NCI-H1930 (cell line): Measurements from ENCODE around the gene HYAL1.

Source experiments
- DNase-seq, 2 experiments: peaks; one replicate each; lab custom pipeline; 2025; lab: John Stamatoyannopoulos, UW

HYAL1 gene

DNA sequence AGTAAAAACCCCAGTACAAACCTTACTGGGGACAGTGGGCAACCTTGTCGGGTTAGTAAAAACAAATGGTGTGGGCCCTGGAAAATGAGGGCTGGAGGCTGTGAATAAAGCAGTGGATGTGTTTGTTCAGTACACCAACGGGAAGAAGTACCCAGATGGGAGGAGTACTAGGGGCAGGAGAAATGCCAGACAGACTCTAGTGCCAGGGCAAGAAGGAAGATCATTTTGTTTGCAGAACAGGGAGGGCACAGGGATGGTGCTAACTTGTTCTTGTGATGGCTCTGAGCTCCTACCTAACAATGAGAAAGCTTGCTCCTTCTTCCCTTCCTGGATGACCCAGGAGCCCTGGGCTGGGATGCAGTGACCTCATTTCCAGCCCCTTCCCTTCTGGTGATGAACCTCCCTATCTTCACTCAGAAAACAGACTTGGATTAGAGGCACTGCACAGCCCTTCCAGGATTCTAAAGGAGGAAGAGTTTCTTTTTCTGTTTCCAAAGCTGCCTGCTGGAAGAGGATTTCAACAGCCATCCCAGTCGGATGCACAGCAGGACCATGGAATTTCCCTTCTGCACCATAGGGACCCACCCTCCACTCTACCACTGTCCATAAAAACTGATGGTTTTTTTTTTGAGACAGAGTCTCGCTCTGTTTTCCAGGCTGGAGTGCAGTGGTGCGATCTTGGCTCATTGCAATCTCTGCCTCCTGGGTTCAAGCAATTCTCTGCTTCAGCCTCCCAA lies 31.1 kb upstream of the HYAL1 start:
- no peak for DNase-seq

DNA sequence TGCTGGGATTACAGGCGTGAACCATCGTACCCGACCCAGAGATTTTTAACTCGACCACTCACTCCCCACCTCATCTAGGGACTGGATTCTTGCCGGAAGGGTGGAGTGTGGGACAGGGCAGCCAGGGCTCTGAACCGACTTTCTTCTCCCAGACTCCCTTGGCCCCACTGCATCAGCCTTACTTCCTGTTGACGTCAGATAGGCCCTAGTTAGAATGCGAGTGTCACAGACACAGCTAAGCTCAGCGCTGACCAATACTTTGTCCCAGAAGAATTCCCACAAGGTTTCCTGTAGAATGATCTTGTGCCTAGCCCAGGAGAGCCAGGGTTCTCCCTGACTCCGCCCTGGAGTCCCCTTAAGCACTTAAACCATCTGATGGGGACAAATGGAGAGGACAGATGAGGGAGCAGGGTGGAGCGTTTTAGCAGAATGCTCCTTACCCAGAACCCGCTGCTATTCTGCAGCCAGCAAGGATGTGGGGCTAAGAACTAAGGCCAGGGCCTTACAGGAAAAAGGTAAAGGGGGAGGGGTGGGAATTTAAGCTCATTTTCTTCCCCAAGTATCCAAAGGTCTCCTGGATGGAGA lies 30.5 kb upstream of the HYAL1 start:
- no peak for DNase-seq

DNA sequence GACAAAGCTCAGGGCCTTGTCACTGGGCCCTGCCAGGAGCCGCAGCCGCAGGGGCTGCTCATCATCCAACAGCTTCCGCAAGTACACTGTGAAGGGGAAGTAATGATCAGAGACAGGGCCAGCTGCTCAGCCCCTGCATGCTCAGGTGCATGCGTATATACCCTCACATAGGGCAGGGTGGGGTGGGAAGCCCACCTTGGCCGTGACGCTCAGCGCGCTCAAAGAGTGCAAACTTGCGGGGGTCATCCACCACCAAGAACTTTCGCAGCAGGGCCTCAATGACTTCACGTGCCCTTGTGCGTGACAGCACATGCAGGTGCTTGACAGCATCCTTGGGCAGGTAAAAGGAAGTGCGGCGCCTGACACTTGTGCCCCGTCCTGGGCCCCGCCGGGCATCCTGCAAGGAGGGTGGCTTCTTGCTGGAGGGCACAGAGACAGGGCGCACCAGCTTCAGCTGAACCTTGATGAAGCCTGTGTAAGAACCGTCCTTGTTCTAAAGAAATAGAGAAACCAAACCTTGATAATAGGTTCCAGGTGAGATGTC lies 28.1 kb upstream of the HYAL1 start:
- no peak for DNase-seq

DNA sequence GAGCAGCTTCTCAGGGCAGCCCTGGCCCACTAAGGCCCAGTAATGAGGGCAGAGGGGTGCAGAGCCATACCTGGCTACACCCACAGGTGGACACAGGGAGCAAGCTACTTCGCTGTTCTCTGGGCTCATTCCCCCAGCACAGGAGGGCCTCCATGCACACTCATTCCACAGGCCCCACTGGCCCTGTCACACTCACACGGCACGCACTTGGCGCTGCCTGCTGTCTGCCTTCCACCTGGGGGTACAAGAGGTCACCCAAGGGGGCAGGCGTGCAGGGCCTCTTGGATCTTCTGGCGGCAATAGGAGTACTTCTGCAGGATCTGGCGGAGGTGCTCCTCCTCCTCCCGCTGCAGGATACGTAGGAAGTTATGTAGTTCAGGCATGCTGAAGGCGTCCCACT lies 27.0 kb upstream of the HYAL1 start:
- DNase-seq = no peak

DNA sequence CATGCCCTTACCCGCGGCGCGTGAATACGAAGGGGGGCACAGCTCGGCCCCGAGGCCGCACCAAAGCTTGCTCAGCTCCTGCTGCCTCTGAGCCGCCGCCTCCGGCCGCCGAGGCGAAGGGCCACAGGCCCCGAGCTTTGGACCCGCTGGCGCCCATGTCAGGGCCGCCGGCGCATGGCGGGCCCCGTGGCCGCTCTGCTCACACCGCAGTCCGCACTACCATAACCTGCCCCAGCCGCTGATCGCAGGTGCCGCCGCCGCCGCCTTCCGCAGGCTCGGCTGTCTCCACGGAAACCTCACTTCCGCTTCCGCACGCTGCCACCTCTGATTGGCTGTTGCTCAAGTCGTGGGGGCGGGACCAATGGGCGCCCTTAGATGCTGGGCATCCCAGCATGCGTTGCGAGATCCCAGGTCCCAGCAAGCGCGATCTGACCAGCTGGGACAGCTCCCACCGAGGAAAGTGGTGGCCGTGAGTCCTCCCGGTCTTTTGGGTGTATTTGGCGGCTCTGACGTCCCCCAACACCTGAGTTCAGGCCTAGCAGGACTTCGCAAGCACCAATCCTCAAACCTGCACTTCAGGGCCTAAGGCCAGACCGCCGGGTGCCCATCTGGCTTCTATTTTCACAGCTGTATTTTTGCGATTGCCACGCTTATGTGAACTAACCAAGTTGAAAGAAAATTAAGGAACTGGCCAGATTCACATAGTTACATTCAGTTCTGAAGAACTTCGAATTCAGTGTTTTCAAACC lies 24.7 kb upstream of the HYAL1 start, which contains the start of gene TUSC2:
Gene TUSC2, minus strand, starts transcription at position 281 of the 749 bp plus-strand sequence. Its CDS starts 124 bp downstream, at position 157.
- peak; percentile 90 for DNase-seq

DNA sequence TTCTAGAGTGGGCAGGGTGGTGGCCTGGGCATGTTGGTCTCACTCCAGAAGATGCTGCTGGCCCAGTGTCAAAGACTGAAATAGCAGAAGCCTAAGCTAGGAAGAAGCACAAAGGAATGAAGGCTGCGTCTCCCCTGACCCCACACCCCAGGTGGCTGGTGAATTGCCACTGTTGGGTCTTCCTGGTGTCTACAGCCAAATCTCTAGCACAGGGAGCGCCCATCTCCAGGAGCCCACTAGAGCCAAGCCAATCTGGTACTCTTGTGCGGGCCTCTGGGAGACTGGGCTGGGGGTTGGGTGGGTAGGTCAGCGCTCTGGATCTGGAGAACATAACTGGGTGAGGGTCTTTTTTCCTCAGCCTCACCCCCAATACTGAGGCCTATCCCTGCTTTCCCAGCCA lies 23.8 kb upstream of the HYAL1 start:
- no peak for DNase-seq

DNA sequence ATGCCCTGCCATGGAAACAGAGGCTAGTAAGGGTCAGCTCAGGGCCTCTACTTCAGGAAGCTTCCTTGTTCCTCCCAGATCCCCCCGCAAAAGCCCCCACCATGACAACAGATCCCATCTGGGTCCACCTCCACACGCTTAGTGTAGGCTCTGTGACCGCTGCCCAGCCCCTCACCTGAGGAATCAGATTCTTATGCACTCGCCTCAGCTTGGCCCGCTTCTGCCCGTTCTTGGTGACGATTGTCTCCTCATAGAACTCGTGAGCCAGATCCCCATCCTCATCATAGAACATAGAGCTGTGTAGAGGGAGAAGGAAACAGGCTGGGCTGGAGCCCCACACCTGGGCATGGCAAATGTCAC lies 22.8 kb upstream of the HYAL1 start:
- DNase-seq = no peak

DNA sequence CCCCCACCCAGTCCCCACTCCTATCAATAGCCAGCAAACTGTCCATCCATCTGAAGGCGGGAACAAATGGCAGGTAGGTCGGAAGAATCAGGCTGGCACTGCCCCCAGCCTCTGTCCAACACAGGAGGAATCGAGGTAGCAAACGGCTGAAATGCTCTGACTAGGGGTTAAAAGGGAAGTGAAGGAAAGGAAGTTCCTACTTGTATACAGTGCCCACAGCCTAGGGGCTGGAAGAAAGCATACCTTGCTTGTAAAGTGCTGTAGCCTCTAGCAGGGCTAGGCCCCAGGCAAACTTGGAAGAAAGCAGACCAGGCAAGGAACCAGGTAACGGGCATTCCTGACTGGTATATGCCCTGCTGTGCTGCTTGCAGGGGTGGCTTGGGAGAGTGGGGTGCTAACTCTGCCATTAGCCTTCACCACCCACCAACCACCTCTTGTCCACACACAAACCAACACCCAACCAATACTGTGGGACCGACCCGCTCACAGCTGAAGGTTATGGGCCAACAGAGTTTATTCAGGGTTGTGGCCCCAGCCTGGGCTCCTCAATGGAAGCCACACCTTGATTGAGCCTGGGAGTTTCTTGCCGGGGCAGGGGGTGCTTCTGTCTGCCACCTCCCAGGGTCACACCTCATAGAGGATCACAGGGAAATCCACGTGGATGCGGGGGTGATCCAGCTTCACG lies 22.3 kb upstream of the HYAL1 start:
- no peak for DNase-seq

DNA sequence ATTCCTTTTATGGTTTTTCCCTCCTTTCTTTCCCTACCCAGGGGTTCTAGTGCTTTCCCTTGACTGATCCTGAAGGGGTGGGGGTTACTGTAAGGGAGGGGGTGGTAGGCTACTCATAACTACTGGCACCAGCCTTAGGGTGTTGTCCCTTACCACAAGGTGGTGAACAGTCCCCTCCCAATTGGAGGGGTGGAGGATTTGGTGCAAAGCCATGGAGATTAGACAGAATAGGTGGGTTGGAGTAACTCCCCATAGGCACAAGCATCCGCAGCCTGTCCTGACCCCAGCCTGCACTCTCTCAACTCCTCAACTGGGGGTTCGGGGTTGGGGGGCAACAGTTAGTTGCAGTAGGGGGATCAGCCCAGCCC lies 21.7 kb upstream of the HYAL1 start:
- no peak for DNase-seq

DNA sequence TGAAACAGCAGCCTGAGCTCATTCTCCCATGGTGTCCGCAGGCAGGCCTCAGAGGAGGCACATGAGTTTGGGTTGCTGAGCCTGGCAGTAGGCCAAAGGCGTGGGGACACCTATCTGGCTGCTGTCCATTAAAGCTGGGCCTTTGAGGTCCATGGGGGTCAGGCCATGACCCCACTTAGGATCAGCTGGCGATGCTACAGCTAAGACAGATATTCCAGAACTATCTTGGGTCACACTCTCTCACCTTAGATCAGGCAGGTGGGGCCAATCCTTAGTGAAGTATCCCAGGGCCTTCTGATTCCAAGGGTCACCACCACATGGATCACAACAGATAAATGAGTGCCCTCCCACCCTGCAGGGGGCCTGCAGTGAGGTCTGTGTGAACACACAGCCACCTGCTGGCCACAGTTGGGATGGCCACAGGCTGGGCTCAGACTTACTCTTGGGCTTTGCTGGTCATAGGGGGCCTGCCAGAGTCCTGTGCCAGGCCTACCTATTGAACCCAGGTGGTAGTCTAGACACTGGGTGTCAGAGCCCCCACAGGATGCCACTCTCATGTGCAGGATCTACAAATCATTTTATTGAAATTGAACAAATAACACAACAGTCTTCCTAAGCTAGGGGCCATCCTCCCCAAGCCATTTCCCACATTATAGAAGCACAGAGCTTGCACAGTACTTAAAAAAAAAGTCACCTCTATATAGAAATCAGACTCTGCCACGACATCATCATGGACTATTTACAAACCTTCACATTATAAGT lies 21.2 kb upstream of the HYAL1 start:
- peak; percentile 24 to 59 for DNase-seq

DNA sequence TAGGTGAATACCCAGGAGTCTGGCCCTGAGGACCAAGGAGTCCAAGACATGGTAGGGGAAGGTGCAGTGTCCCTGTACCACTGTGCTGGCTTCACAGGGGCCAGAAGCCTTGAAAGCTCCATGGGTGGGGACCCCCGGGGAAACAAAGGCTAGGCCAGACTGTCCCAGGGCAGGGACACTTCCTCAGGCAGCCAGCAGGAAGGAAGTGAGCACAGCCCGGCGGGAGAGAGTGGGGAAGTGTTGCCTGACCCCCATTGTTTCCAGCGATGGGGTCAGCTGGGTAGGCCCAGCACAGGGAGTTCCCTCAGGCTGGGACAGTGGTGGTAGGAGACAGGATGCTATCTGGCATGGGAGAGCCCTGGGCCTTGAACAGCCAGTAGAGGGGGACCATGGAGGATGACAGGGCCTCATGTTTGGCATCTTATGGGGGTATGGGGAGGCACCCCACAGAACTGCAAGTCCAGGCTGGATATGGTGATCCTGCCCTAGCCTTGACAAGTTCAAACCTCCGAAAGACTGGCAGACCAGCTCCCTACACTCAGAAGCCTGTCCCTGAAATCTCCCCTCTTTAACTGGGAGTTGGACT lies 20.3 kb upstream of the HYAL1 start:
- no peak for DNase-seq

DNA sequence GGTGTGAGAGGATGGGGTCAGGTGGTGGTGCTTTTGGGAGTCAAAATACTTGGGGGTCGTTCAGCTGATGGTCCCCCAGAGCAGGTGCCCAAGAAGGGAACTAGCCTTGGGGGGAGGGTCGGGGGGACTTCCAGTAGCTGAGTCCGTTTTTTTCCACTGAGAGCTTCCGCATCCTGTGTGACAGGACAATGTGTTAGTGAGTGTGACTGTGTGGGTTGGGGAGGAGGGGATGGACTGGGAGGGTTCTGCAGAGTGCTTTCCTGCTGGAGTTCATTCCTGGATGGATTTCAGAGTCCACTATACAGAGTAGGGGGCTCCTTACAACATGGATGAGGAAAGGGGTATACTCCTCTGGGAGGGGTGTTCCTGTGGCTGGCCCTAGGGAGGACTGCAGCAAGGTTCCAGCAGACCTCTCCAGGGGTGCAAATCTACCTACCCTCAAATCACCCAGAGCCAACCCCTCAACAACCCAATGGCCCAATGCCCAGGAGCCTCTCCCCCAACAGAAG lies 19.8 kb upstream of the HYAL1 start:
- DNase-seq = no peak

DNA sequence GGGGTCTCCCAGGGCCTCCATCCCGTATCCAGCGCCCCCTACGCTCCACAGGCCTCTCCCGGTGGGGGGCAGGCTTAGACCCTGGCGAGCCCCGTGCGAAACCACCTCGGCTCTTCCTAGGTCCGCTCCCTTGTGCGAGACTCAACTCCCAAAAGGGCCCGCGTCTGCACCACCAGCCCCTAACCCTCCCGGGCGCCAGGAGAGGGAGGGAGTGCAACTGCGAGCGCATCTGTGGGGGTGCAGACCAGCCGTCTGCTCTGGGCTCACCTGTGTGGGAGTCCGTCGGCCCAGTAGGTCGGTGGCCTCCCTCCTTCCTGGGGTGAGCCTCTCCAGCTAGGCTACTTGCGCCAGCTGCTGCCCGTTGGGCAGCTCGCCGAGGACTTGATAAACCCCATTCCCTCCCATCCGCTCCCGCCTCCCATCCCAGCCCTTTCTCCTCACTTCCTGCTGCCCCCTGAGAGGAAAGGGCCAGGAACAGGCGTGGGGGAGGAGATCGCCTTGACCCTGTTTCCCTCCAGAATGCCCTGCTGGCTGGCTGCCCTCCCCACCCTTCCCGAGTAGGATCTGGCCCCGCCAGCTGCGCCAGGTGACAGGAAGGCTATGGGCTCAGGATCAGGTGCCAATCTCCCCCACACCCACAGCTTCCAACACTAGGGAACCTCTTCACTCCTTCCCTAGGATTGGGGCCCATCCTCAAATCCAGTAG lies 19.2 kb upstream of the HYAL1 start, which contains the start of gene HYAL2:
Gene HYAL2, minus strand, starts transcription at position 360 of the 706 bp plus-strand sequence. CDS start 2,256 bp downstream, outside the sequence.
- DNase-seq = no peak

DNA sequence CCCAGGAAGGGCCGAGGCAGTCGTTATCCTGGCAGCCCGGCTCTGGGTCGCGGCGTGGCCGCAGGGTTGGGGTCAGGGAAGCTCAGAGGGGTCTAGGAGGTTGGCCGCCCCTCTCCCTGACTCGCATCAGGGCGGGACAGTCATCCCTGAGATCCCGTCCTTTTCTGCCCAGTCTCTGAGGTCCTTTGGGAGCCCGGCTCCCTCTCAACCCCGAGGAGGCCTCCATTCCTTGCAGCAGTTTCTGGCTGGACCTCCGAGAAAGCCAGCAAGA lies 18.7 kb upstream of the HYAL1 start:
- no peak for DNase-seq

DNA sequence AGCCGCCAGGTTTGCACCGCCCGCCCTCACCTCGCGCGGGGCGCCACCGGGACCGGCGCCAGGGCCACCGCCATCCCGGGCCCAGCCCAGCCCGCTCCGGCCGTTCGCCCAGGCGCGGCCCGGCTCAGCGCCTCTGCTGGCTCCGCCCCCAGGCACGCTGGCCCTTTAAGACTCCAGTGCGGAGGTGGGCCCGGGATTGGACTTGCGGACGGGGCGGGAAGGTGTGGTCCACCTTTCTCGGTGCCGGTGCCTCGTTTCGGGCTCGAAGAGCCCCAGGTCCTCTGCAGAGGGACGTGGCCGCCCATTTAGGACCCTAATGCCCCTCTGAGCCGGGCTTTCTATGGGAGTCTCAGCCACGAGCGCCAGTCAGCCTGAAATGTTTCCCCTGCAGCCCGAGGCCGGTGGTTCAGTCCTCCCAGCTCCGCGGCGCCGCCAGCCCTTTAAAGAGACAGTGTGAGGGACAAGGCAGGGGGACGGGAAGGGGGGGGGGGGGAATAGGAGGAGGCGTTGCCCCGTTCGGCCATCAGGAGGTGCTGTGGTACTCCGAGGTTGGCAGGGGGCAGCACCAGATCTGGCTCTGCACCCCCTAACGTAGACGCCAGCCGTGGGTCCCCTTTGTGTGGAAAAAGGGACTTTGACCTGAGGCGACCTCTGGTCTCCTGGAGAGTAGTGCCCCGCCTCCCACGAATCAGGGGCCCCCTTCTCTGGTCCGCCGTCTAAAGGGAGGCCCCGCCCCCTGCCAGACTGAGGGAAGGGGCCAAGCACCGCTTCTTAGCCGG lies 18.2 kb upstream of the HYAL1 start:
- DNase-seq = peak; percentile 64 to 77

DNA sequence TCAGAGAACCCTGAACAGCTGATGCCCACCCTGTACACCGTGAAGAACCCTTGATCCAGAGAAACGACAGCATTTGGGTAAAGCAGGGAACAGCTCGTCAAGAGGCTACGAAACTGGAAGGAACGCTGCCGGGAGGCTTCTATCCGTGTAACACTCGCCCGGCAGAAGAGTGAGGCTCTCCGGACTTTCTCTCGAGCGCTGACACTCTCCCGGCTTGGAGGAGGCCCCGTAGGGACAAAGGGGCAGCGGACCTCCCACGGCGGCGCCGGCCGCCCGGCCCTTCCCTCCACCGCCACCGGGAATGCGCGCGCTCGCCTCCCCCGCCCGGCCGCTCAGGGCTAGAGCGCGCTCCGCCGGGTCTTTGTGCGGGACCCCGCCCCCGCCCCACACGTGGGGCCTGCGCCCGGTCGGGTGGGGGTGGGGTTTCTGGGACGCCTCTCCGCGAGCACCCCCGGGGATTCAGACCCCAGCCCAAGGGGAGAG lies 17.5 kb upstream of the HYAL1 start:
- DNase-seq = peak; percentile 42 to 72

DNA sequence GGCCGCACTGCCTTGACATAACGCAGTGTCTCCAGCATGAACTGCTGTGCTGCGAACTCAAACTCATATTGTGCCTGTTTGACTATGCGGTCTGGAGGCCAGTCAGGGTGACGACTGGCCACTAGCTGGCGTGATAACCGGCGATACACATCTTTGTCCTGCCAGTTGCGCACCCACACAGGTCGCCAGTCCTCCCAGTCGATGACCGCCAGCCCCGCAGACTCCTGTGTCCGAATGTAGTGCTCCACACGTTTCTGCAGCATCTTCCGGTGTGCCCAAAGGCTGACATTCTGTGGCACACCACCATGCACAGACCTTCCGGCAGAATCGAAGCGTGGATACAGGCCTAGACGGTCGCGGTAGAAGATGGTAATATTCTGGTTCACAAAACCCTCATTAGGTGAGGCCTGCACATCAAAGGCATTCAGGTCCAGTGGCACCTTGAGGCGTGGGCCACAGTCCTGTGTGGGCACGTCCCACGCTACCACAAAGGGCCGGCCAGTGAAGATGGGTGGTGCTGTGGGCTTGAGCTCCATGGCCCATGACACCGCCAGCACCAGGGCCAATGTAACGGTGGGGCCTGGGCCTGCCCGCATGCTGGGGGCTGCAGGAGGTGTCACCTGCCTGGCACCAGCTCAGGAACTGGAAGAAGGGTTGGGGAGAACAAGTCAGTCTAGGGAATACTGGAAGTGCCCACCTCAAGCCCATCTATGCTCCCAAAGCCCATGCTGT lies 16.7 kb upstream of the HYAL1 start:
- no peak for DNase-seq

DNA sequence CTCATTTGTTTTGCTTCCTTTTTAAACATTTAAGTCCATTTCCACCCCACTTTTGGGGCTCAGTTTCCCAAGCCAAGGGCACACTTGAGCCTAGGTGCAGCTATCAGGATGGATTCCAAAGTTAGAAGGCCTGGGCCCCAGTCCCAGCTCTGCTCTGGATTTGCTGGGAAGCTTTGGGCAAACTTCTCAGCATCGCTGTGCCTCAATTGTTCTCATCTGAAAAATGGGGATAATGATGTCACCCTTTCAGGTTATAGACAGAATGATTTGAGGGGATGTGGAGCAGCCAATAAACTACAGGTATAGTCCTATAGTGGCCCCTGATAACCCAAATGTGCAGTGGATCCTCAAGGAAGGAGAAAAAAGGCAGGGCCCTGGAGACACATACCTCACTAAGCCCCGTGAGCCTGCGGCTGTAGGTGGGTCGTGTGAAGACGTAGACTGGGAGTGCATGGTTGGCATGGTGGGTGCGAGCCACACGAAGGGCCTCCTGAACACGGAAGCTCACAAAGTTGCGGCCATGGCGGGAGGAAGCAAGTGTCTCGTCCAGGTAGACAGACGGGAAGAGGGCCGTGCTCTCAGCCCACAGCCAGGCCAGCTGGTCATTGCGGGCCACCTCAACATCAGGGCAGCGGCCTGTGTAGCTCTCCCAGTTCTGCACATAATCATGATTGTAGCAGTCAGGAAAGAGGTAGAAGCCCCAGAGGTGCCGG lies 16.0 kb upstream of the HYAL1 start:
- no peak for DNase-seq
